Parathyroid adenoma (tissue), 2 donors: ENCODE results near the gene CXCL12.

Source experiments
- H2AFZ ChIP-seq: fragments of 300-600 bp; sonication (generic); one replicate; pipeline ENCODE4 v1.7.0; 2017; ENCODE audit warnings: antibody characterized with exemption, mild to moderate bottlenecking
- H3K27ac ChIP-seq: fragments of 300-600 bp; sonication (generic); one replicate; pipeline ENCODE4 v1.7.0; 2017
- H3K27me3 ChIP-seq: fragments of 300-600 bp; sonication (generic); one replicate; pipeline ENCODE4 v1.7.0; 2017; ENCODE audit warnings: low read length; ENCODE audit not compliant: control insufficient read depth, insufficient read depth
- H3K36me3 ChIP-seq: fragments of 300-600 bp; sonication (generic); one replicate; pipeline ENCODE4 v1.7.0; 2017; ENCODE audit warnings: low read length; ENCODE audit not compliant: control insufficient read depth, insufficient read depth
- H3K4me1 ChIP-seq: fragments of 300-600 bp; sonication (generic); one replicate; pipeline ENCODE4 v1.7.0; 2017; ENCODE audit warnings: control low read depth
- H3K4me2 ChIP-seq: fragments of 300-600 bp; sonication (generic); one replicate; pipeline ENCODE4 v1.7.0; 2017; ENCODE audit warnings: low read length
- H3K4me3 ChIP-seq: fragments of 300-600 bp; sonication (generic); one replicate; pipeline ENCODE4 v1.7.0; 2017; ENCODE audit warnings: low read depth, low read length
- H3K79me2 ChIP-seq: fragments of 300-600 bp; sonication (generic); one replicate; pipeline ENCODE4 v1.7.0; 2017; ENCODE audit warnings: control low read depth
- H3K9ac ChIP-seq: fragments of 300-600 bp; sonication (generic); one replicate; pipeline ENCODE4 v1.7.0; 2017; ENCODE audit warnings: mild to moderate bottlenecking
- H3K9me3 ChIP-seq: fragments of 300-600 bp; sonication (generic); one replicate; pipeline ENCODE4 v1.7.0; 2017; ENCODE audit warnings: low read length; ENCODE audit not compliant: control insufficient read depth
- CTCF ChIP-seq: fragments of 300-600 bp; sonication (generic); IDR thresholded peaks from one replicate; pipeline ENCODE4 v1.7.0; 2017; ENCODE audit warnings: antibody characterized with exemption, mild to moderate bottlenecking
- donor health status: primary hyperparathyroidism.

The CXCL12 gene

GRCh38 chr10:44404741-44405437, 20.0 kb upstream of the CXCL12 start:
- Histone ChIP-seq H3K9me3 (no peaks in the 10 kb centered on the region), H3K36me3 (no peaks in the 10 kb centered on the region), H3K27me3 (no peaks in the 10 kb centered on the region), H3K79me2 (no peaks in the 10 kb centered on the region), H3K4me2 (no peak overlapping the region), H3K9ac (no peak overlapping the region), H3K4me1 (no peaks in the 10 kb centered on the region), H3K4me3 (no peak overlapping the region), H3K27ac (no peak overlapping the region), H2AFZ (no peak overlapping the region)
- TF ChIP-seq CTCF: no peak

- Histone ChIP-seq H3K27me3 (no peaks in the 10 kb centered on the region), H3K4me2 (no peak overlapping the region), H3K79me2 (no peaks in the 10 kb centered on the region), H3K9ac (no peak overlapping the region), H3K36me3 (no peaks in the 10 kb centered on the region), H2AFZ (no peak overlapping the region), H3K4me1 (no peaks in the 10 kb centered on the region), H3K4me3 (no peak overlapping the region), H3K27ac (no peak overlapping the region), H3K9me3 (no peaks in the 10 kb centered on the region)
- TF ChIP-seq CTCF: no peak
Observed at GRCh38 chr10:44402465-44403195, 17.7 kb upstream of the CXCL12 start.

- Histone ChIP-seq H3K27me3 (no peaks in the 10 kb centered on the region), H3K79me2 (no peaks in the 10 kb centered on the region), H3K9ac (no peak overlapping the region), H3K4me3 (no peak overlapping the region), H3K27ac (no peak overlapping the region), H2AFZ (no peak overlapping the region), H3K36me3 (no peaks in the 10 kb centered on the region), H3K4me2 (no peak overlapping the region), H3K9me3 (no peaks in the 10 kb centered on the region), H3K4me1 (peaks cover 3% of the 10 kb centered on the region)
- no peak for TF ChIP-seq CTCF
Observed at GRCh38 chr10:44400541-44400940, 15.6 kb upstream of the CXCL12 start.

GRCh38 chr10:44399659-44400451, 15.0 kb upstream of the CXCL12 start:
- Histone ChIP-seq H3K4me3 (no peak overlapping the region), H3K9me3 (no peaks in the 10 kb centered on the region), H3K4me2 (no peak overlapping the region), H3K4me1 (peaks cover 10% of the 10 kb centered on the region), H3K9ac (no peak overlapping the region), H3K79me2 (no peaks in the 10 kb centered on the region), H3K27me3 (no peaks in the 10 kb centered on the region), H2AFZ (no peak overlapping the region), H3K36me3 (no peaks in the 10 kb centered on the region), H3K27ac (no peak overlapping the region)
- no peak for TF ChIP-seq CTCF
